Naive thymus-derived CD8-positive, alpha-beta T cell (primary cell): ENCODE data around the gene CAMKK1. TPM values are rescaled to one million over a fixed set of nuclear protein-coding genes. Genes with fewer than 3 reads are reported as not detected.

Experiments used
- ATAC-seq, 2 donors: fragments of 150-1000 bp; cut with Tn5 transposase in 1 of 2; sonication (Bioruptor Pico), chemical (Tn5 transposase) in 1 of 2; 1 replicate in 1 of 2; 2 replicates in 1 of 2; pipeline ENCODE4 v1.10.0; 2021; ENCODE audit warnings: mild to moderate bottlenecking in 2 of 2, moderate library complexity in 2 of 2
- POLR2A ChIA-PET: fragments of 350-600 bp; sonication (Branson Sonifier 250); formaldehyde crosslinking; loops from one replicate; lab custom pipeline; 2021; ENCODE audit warnings: antibody characterized with exemption; lab: Charles Lee
- DNase-seq, 10 donors: peaks; one replicate each; pipeline versions ENCODE4 v3.0.0 to v3.0.0-alpha.2; 2020 to 2022
- H3K27ac Mint-ChIP-seq, 10 donors: one replicate each; pipeline ENCODE4 v1.8.0; 2020 to 2022; ENCODE audit warnings: mild to moderate bottlenecking in 10 of 10, mixed read lengths in 10 of 10, moderate library complexity in 4 of 10, inconsistent platforms in 1 of 10
- H3K27me3 Mint-ChIP-seq, 5 donors: one replicate each; pipeline ENCODE4 v1.8.0; 2021 to 2022; ENCODE audit warnings: mixed read lengths in 5 of 5
- H3K36me3 Mint-ChIP-seq, 3 donors: one replicate each; pipeline ENCODE4 v1.8.0; 2020 to 2022; ENCODE audit warnings: mixed read lengths in 3 of 3, mild to moderate bottlenecking in 2 of 3, inconsistent platforms in 1 of 3
- H3K4me1 Mint-ChIP-seq, 4 donors: one replicate each; pipeline ENCODE4 v1.8.0; 2021 to 2022; ENCODE audit warnings: mixed read lengths in 4 of 4
- H3K4me3 Mint-ChIP-seq, 10 donors: one replicate each; pipeline ENCODE4 v1.8.0; 2020 to 2022; ENCODE audit warnings: mild to moderate bottlenecking in 10 of 10, mixed read lengths in 10 of 10, moderate library complexity in 6 of 10, inconsistent platforms in 1 of 10
- H3K9me3 Mint-ChIP-seq, 9 donors: one replicate each; pipeline ENCODE4 v1.8.0; 2020 to 2022; ENCODE audit warnings: mixed read lengths in 9 of 9, mild to moderate bottlenecking in 3 of 9, inconsistent platforms in 1 of 9, moderate library complexity in 1 of 9
- polyA plus RNA-seq, 3 donors: library from polyadenylated mRNA; unstranded; fragments of 300-500 nt; fragmentation: Illumina TruSeq; gene quantifications; one replicate each; pipeline ENCODE4 v1.2.3, GENCODE V29; 2021
- total RNA-seq, 8 experiments: library from RNA in 2 of 8; stranded (reverse) in 2 of 8; gene quantifications; one replicate each; pipeline ENCODE4 v1.2.3 and lab custom pipeline; 2021 to 2026

The CAMKK1 gene
- total and polyA plus RNA-seq, 5 experiments from 2014 or later: 0.33 to 5.3 (median 1.5) TPM

DNA sequence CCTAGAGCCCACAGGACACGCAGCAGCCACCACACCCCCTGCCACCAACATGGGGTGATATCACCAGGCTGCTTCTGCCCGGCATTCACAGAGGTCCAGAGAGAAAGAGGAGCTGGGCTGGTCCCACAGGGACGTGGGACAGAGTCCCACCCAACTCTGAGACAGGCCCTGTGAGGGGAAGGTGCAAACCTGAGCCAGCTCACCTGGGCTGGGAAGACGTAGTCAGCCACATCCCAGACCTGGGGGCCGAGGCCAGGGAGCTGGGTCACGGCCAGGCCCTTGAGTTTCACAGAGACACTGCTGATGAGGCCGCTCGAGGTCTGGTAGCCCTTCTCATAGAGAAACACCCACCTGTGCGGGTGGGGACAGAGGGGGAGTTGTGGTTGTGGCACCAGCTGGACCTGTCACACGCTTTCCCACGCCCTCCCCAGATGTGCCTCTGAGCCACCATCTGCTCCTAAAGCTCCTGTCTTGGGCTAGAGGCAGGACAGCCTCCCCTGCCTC is 12.2 kb upstream of the CAMKK1 start:
- DNase-seq (peak in 1 of 10 donors; percentile 53), ATAC-seq (peak in 1 of 2 donors; percentile 37)
- Mint-ChIP-seq H3K27ac (no peak overlapping the region), H3K9me3 (no peaks in the 10 kb centered on the region), H3K4me1 (peaks cover 0 to 14% (median 3%) of the 10 kb centered on the region in 4 donors), H3K4me3 (no peak overlapping the region), H3K27me3 (no peaks in the 10 kb centered on the region), H3K36me3 (no peaks in the 10 kb centered on the region)
- POLR2A ChIA-PET: interaction anchor here (0.7 kb wide), 1 partner anchor 8 kb away, joined by 3 read pairs; no protein-coding TSS in a partner anchor

DNA sequence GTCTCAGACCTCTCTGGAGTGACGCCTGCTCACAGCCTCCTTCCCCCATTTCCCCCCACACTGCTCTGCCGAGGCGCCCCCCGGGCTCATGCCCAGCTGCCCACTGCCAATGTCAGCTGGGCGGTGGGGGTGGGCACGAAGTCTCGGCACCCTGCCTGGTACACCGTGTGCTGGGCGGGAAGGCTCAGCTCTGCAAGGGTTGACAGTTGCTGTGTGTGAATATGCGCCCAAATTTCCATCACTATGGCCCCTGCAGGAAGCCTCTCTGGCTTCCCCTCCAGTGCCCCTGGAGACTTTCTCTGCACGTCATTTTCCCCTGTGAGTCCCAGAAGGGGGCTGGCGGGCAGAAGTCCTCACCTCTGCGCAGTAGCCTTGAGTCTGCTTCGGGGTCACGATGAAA is 11.6 kb upstream of the CAMKK1 start:
- Mint-ChIP-seq H3K27me3 (no peaks in the 10 kb centered on the region), H3K36me3 (no peaks in the 10 kb centered on the region), H3K4me1 (peaks cover 0 to 11% (median 2%) of the 10 kb centered on the region in 4 donors), H3K27ac (peak overlapping the region in 1 of 10 donors; percentile 29), H3K4me3 (peak overlapping the region in 1 of 10 donors; percentile 57), H3K9me3 (no peaks in the 10 kb centered on the region)
- POLR2A ChIA-PET: no interaction called here
- ATAC-seq (peak in 1 of 2 donors; percentile 60), DNase-seq (no peak)

DNA sequence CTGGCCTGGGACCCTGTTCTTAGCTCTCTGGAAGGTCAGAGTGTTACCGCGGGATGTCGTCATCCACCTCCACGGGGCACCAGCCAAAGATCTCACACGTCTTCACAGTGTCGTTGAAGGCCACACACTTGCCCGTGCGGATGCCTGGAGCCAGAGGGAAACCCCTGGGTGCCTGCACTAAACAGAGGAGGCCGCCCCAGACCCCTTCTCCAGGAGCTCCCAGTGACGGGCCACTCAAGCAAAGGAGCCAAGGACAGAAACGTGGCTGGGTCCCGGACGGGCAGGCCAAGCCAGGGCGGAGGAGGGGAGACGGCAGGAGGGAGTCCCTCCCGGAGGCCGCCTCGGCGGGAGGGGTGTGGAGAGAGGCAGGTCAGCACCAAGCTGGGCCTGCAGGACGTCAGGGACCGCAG is 11.0 kb upstream of the CAMKK1 start:
- POLR2A ChIA-PET: no interaction called here
- H3K9me3 Mint-ChIP-seq: no peaks in the 10 kb centered on the region
- DNase-seq (no peak), ATAC-seq (no peak)
- H3K4me3 Mint-ChIP-seq: peak overlapping the region in 1 of 10 donors; percentile 15
- no peaks in the 10 kb centered on the region for H3K27me3 Mint-ChIP-seq
- H3K27ac Mint-ChIP-seq: no peak overlapping the region
- H3K36me3 Mint-ChIP-seq: no peaks in the 10 kb centered on the region
- H3K4me1 Mint-ChIP-seq: peaks cover 0 to 7% (median 0%) of the 10 kb centered on the region in 4 donors

DNA sequence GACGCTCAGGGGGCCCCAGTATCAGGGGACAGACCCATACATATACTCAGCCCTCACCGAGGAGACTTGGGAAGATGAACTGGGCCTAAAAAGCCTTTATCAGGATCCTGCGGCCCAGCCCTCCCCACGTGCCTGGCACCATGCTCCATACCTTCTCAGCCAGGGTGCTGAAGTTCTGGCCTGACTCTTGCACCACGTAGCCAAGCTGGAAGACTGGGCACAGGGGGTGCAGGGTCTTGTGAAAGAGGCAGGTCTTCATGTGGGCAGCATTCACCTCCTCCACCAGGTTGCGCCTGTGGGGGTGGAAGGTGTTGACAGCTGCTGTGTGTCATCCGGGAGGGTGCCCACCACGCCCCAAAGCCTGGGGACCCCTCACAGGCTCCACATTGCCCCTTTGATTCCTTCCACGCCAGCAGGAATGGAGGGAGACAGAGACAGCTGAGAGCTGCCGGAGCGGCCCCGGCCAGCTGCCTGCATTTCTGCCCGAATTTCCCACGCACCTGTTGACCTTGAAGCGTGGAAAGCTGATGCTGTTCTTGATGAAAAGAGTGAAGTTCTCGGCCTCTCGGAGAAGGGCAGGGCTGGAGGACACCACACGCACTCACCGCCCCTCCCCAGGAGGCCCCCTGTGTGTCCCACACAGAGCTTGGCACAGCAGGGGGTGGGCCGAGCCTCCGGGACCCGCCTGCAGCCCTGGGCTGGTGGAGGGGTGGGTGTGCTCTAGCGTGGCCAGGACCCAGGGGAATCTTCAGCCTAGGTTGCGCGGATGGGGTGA is 10.4 kb upstream of the CAMKK1 start:
- POLR2A ChIA-PET: no interaction called here
- ATAC-seq: no peak
- Mint-ChIP-seq H3K36me3 (no peaks in the 10 kb centered on the region), H3K27ac (no peak overlapping the region), H3K4me1 (peaks cover 0 to 3% (median 0%) of the 10 kb centered on the region in 4 donors), H3K4me3 (no peak overlapping the region), H3K9me3 (no peaks in the 10 kb centered on the region), H3K27me3 (no peaks in the 10 kb centered on the region)
- no peak for DNase-seq

DNA sequence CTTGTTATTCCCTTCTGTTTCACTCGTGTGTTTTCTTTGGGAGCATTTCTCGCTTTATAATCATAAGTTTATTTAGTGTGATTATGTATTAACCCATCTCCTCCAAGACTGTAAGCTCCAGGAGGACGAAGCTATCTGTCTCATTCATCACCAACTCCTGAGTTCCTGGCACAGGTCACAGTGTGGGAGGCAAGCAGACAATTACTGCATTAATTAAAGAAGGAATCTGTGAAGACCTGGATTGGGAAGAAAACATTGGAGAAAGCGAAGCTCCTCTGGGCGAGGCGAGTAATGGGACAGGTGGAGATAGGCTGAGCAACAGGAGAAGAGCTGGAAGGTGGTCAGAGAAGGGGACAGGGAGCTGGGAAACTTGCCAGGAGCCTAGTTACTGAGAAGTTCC is 7.8 kb upstream of the CAMKK1 start:
- Mint-ChIP-seq H3K27me3 (no peaks in the 10 kb centered on the region), H3K4me3 (no peak overlapping the region), H3K36me3 (no peaks in the 10 kb centered on the region), H3K9me3 (no peaks in the 10 kb centered on the region), H3K27ac (peak overlapping the region in 1 of 10 donors; percentile 56), H3K4me1 (peaks cover 0 to 3% (median 0%) of the 10 kb centered on the region in 4 donors)
- no peak for DNase-seq
- POLR2A ChIA-PET: no interaction called here
- no peak for ATAC-seq

DNA sequence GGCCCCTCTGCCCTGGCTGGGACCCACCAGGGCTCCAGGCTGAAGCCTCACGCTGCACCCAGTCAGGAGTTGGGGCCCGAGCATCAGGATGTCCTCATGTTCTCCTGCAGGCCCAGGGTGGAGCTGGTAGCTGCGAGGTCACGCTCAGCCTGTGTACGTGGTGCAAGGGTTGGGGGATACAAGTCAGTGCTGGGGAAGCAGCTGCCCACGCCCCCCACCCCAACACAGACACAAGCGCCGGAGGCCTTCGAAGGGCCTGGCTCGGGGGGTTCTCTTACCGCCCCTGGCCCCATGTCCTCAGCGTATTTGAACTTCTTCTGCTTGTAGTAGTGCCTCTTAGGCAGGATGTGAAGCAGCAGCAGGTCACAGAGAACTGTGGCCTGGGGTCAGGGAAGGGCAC is 4.9 kb upstream of the CAMKK1 start:
- no peaks in the 10 kb centered on the region for H3K27me3 Mint-ChIP-seq
- no peaks in the 10 kb centered on the region for H3K9me3 Mint-ChIP-seq
- DNase-seq (no peak), ATAC-seq (no peak)
- no peaks in the 10 kb centered on the region for H3K36me3 Mint-ChIP-seq
- no peak overlapping the region for H3K4me3 Mint-ChIP-seq
- POLR2A ChIA-PET: interaction anchor here (0.6 to 0.8 kb wide), 2 partner anchors 8 to 503 kb away, joined by 3 to 4 read pairs; no protein-coding TSS in a partner anchor
- peaks cover 8 to 18% (median 9%) of the 10 kb centered on the region in 4 donors for H3K4me1 Mint-ChIP-seq
- H3K27ac Mint-ChIP-seq: no peak overlapping the region

DNA sequence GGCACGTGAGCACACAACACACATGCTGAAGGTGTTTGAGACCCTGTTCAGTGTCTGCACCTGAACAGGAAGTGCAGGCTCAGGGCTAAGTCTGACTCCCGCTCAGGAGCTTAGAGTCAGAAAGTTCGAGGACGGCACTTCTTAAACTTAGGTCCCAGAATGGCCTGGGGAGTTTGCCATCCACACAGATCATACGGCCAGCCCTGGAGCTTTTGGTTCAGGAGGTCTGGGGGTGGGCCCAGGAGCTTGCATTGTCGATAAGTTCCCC is 4.0 kb upstream of the CAMKK1 start:
- ATAC-seq (no peak), DNase-seq (no peak)
- Mint-ChIP-seq H3K27ac (no peak overlapping the region), H3K4me3 (no peak overlapping the region), H3K9me3 (no peaks in the 10 kb centered on the region), H3K4me1 (peaks cover 9 to 20% (median 13%) of the 10 kb centered on the region in 4 donors), H3K27me3 (no peaks in the 10 kb centered on the region), H3K36me3 (no peaks in the 10 kb centered on the region)
- POLR2A ChIA-PET: interaction anchor here (0.8 kb wide), 1 partner anchor 8 kb away, joined by 3 read pairs; no protein-coding TSS in a partner anchor

DNA sequence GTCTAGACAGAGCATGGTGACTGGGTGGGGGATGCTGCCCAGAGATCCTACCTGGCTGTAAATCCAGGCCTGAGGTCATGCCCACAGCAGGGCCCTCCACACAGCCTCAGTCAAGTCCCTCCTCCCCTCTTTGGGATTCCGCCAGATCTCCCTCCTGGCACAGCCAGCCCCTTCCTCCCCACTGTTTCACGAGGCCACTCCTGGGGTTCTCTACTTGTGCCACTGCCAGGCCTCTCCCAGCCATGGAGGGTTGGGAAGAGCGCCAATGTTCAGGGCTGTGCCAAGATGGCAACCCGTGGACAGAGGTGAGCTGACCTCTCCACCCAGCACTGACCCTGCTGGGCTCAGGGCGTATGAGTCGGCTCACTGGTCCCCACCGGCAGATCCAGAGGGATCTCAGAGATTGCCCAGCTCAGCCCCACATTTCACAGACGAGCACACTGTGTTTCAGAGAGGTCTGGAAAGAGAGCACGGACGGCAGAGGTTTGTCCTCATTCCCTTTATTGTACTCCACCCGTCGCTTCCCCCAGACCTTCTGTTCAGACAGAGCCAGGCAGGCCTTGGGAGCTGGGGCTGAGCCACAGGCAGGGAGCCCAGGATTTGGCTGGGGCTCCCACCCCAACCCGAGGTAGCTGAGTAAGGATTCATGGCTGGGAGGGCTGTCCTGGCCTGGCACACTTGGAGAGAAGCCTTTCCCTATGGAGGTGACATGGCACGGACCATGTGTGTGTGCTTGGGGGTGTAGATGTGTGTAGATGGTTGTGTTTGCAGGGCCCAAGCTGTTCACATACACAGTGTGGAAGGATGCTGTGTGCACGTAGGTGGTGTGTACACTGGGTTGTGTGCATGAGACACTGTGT is 3.5 kb upstream of the CAMKK1 start:
- Mint-ChIP-seq H3K27me3 (no peaks in the 10 kb centered on the region), H3K4me3 (no peak overlapping the region), H3K4me1 (peaks cover 14 to 26% (median 19%) of the 10 kb centered on the region in 4 donors), H3K27ac (peak overlapping the region in 2 of 10 donors; percentile 9 to 39), H3K9me3 (no peaks in the 10 kb centered on the region), H3K36me3 (no peaks in the 10 kb centered on the region)
- ATAC-seq (no peak), DNase-seq (peak in 1 of 10 donors; percentile 53)
- POLR2A ChIA-PET: no interaction called here

DNA sequence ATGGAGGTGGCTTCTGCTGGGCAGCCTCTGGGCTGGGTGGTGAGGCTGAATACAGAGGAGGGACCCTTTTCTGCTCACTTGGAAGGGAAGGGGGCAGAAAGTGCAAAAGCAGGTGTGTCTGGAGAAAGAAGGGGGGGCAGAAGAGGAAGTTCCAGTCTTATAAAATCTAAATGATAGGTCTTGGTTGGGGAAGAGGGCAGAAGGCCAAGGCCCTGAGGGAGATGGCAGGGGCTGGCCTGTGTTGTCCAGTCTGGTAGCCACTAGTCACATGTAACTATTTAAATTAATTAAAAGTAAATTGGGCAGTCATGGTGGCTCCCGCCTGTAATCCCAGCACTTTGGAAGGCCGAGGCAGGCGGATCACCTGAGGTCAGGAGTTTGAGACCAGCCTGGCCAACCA is 2.5 kb upstream of the CAMKK1 start:
- peaks cover 16 to 34% (median 28%) of the 10 kb centered on the region in 4 donors for H3K4me1 Mint-ChIP-seq
- POLR2A ChIA-PET: interaction anchor here (0.7 kb wide), 1 partner anchor 49 kb away, joined by 6 read pairs; no protein-coding TSS in a partner anchor
- ATAC-seq (no peak), DNase-seq (no peak)
- H3K36me3 Mint-ChIP-seq: no peaks in the 10 kb centered on the region
- H3K9me3 Mint-ChIP-seq: no peaks in the 10 kb centered on the region
- no peaks in the 10 kb centered on the region for H3K27me3 Mint-ChIP-seq
- H3K4me3 Mint-ChIP-seq: peak overlapping the region in 2 of 10 donors; percentile 12 to 42
- H3K27ac Mint-ChIP-seq: peak overlapping the region in 1 of 10 donors; percentile 44

DNA sequence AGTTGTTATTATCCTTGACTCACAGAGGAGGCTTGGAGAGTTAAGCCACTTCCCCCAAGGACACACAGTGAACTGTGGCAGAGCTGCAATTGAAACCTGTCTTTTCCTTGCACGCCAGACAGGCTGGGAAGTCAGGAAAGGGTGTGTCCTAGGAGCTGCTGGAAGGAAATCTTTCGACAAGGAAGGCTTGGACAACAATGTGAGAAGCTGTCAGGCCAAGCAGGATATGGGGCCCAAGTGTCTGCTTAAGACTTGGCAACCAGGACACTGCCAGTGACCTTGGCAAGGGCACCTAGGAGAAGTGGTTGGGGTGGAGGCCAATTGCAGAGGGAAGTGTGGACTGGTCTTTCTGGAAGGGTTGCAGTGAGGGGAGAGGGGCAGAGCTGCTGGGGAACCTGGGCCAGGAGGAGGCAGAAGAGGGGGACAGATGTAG is 2.1 kb upstream of the CAMKK1 start:
- Mint-ChIP-seq H3K9me3 (no peaks in the 10 kb centered on the region), H3K27ac (peak overlapping the region in 2 of 10 donors; percentile 44 to 50), H3K27me3 (no peaks in the 10 kb centered on the region), H3K36me3 (no peaks in the 10 kb centered on the region), H3K4me1 (peaks cover 16 to 37% (median 30%) of the 10 kb centered on the region in 4 donors), H3K4me3 (peak overlapping the region in 2 of 10 donors; percentile 12 to 42)
- ATAC-seq (no peak), DNase-seq (no peak)
- POLR2A ChIA-PET: interaction anchor here (0.7 kb wide), 1 partner anchor 49 kb away, joined by 6 read pairs; no protein-coding TSS in a partner anchor

DNA sequence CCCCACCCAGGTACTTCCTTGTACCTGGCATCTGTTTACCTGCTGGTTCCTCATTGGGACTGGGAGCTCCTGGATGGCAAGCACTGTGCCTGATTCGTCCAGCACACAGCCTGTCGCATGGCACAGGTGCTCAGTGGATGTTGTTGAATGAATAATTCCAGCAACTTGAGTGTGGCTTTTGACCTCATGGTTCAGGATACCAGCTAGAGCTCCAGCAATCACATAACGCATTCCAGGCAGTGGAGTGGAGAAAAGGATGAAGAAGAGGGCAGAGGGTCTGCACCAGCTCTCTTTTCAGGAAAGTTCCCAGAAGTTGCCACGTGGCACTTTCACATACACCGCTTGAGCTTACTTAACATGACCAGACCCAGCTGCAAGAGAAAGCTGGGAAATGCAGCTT is 1.3 kb upstream of the CAMKK1 start:
- no peaks in the 10 kb centered on the region for H3K9me3 Mint-ChIP-seq
- peaks cover 16 to 40% (median 32%) of the 10 kb centered on the region in 4 donors for H3K4me1 Mint-ChIP-seq
- ATAC-seq (no peak), DNase-seq (no peak)
- no peaks in the 10 kb centered on the region for H3K36me3 Mint-ChIP-seq
- H3K4me3 Mint-ChIP-seq: peak overlapping the region; percentile 73 to 87 (median 83)
- H3K27ac Mint-ChIP-seq: peak overlapping the region in 7 of 10 donors; percentile 7 to 94 (median 73)
- POLR2A ChIA-PET: interaction anchor here (0.6 to 2.4 kb wide), 2 partner anchors 247 to 249 kb away, joined by 4 to 10 read pairs; partner anchors contain the start of genes CYB5D2 and ZZEF1
- H3K27me3 Mint-ChIP-seq: no peaks in the 10 kb centered on the region

DNA sequence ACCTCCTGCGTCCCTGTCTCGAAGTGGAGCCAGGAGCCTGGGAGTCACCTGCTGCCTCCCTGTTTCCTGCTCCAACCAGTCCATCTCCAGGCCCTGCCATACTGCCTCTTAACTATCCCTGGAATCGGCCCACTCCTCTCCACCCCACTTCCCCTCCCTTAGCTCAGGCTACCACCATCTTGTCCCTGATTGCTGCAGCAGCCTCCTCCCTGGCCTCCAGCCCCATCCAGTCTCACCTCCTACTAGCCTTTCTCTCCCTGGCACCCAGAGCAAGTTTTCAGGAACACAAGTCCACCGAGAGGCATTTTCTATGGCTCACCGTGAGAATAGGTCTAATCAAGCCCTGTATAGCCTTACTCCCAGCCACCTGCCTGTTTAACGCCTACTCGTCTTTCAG is 865 bp upstream of the CAMKK1 start:
- no peak for ATAC-seq
- H3K4me3 Mint-ChIP-seq: peak overlapping the region; percentile 73 to 87 (median 83)
- DNase-seq: no peak
- no peaks in the 10 kb centered on the region for H3K9me3 Mint-ChIP-seq
- no peaks in the 10 kb centered on the region for H3K27me3 Mint-ChIP-seq
- no peaks in the 10 kb centered on the region for H3K36me3 Mint-ChIP-seq
- POLR2A ChIA-PET: interaction anchor here (0.6 to 2.4 kb wide), 2 partner anchors 247 to 250 kb away, joined by 4 to 10 read pairs; partner anchors contain the start of genes CYB5D2 and ZZEF1
- H3K4me1 Mint-ChIP-seq: peaks cover 16 to 44% (median 34%) of the 10 kb centered on the region in 4 donors
- peak overlapping the region; percentile 7 to 94 (median 87) for H3K27ac Mint-ChIP-seq
